GM21576 (cell line): ENCODE measurements around the gene GDA.

Experiments used
- ATAC-seq: cut with Tn5 transposase; IDR thresholded peaks from one replicate; pipeline ENCODE4 v1.9.1; 2021; ENCODE audit warnings: mild to moderate bottlenecking, moderate library complexity; ENCODE audit not compliant: unreplicated experiment

The GDA gene

GRCh38 chr9:72149231-72149975 is at the start of gene GDA:
TSS of gene GDA (plus strand) at chr9:72149440. CDS start at chr9:72149560, 120 bp downstream.
- no peak for ATAC-seq

GRCh38 chr9:72102520-72102919 is 46.7 kb upstream of the GDA start:
- ATAC-seq: no peak

DNA sequence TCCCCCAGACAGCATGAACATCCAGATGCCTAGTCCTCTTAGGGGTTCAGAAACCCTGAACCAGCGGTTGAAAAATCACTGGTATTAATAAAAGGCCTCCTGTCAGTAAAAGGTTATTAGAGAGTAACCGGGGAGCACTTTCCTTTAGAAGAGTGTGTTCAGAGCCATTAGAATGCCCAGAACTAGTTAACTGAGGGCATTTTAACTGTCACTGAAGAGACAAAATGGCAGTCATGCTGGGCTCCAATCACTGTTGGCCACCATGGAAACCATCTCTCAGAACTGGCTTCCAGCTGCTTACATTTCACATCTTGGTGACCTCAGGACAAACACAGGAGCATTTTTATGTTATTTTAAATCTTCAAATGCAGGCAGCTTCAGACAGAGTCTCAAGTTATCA is 36.2 kb upstream of the GDA start:
- no peak for ATAC-seq

GRCh38 chr9:72119853-72120252 is 29.4 kb upstream of the GDA start:
- ATAC-seq: no peak

DNA sequence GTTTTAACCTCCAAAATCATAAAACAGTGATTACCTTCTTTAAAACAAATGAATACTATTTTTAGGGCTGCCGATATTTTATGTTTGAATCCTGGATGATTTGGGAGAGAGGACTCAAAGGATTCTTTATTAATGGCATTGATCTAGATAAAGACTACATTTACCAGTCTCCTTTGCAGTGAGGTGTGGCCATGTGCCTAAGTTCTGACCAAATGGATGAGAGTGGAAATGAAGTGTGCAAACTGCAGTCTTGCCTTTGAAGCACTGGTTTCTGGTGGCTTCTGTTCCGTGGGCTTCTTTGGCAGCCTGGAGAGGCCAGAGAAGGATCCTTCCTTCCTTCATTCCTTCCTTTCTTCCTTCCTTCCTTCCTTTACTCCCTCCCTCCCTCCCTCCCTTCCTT is 24.3 kb upstream of the GDA start:
- ATAC-seq: no peak

GRCh38 chr9:72127753-72128152 is 21.5 kb upstream of the GDA start:
- ATAC-seq: no peak

DNA sequence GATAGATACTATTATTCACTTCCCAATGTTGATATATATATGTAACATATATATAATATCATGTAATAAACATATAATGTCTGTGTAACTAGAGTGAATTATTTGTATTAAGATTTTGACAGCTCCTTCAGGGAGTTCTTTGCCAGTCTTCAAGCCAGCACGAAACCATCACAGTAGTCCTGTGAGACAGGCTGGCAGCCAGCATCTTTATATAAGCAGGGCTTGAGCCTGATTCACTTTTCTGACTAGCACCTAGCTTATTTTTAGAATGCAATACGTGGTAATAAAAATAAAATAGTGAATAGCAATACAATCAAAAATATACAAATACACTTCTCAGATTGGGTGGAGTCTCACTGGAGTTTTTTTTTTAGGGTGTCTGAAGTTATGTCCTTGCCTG is 20.7 kb upstream of the GDA start:
- ATAC-seq: no peak

DNA sequence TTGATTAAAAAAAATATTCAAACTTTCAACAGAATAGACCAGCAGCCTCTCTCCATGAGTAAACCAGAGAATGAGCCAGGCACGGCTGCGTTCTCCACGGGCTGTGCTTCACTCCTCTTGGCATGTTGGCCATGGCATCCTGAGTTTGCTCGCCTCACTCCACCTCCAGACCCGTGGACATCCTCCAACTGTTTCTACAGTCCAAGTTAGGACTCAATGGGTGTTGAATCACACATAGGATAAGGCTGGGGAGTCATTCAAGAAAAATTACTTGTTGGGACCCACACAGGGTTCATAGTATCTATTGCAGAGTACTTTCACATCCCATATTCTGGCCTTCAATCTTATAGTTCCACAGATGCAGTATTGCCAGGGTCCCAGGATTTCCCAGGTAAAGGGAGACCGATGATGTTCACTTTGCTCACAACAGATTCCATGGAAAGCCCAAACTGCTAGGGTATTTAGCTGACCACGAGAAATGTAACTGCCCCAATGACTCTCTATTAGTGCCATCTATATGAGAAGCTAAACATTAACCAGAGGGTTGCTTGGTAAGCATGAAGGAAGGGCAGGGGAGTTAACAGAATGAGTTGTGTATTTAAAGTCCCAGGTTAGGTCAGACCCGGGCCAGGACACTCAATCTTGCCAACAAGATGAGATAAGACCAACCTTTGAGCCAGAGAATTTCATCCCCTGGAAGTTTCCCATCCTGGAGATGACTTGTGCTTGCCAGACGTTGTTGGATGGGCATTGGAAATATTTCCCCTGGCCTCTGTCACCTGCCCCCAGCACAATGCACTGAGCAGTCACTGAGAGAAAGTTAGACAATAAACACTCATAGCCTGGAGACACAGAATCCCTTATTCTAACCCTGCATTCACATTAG is 19.7 kb upstream of the GDA start:
- ATAC-seq: no peak

DNA sequence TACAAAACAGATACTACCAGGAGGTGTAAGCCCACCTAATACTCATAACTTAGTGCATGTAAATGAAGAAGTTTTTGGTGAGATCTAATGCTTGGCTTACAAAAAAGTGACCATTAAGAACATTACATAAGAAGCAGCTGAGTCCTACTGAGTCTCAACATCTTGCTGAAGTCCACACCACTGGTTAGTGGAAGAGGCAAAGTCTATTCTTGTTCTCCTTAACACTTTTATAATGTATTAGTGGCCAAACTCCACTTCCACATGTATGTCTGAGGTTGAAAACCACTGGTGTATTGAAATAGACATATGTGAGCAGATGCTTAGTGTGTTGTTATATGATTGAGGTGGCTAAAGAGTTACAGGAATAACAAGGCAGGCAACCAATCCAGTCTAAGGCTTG is 18.9 kb upstream of the GDA start:
- ATAC-seq: no peak

GRCh38 chr9:72131206-72131605 is 18.0 kb upstream of the GDA start:
- no peak for ATAC-seq

- ATAC-seq: no peak
Measured at GRCh38 chr9:72132052-72132451, 17.2 kb upstream of the GDA start.

DNA sequence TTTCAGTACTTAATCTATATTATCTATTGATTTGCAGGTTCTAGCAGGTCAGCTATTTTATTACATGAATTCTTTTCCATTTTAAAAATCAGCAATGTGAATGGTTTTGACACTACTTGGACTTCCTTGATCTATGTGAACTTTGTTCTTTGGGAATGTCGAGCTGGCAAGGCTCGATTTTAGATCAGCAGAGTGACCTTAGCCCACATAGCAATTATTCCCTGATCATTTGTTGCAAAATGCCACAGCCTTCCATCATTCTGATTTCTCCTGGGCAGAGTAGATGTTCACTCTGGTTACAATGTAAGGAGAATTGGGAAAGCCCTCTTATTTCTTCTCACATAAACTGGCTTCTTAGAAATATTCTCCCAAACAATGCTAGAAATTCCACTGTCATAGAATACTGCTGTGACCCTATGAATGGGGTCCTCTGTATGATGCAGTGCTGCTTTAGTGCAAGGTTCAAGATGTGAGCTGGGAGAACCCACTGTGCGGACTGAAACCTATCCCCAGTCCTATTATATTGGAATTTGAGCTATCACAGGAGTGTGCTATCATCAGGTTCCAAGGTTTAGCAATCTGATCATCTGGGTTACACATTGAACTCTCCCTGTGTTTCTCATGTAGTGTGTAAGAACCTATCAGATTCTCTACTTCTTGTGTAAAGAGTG is 15.7 kb upstream of the GDA start:
- ATAC-seq: no peak

DNA sequence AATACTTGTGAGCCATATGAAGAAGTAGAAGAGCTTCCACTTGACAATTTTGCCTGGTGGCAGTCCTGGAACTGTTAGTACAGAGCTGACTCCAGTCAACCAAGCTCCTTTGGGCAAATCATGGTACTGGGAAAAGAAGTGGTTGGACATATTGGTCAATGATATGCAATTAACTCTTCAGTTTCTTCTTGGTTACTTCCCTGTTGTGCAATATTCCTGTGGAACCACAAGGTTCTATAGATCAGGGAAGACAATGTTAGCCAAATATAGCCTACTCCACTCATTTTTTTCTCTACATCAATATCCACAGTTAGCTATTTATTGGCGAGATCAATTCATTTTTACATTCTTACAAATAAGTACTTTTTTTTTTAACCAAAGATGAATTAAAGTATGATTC is 14.4 kb upstream of the GDA start:
- ATAC-seq: no peak

GRCh38 chr9:72137697-72138365 is 11.4 kb upstream of the GDA start:
- no peak for ATAC-seq

DNA sequence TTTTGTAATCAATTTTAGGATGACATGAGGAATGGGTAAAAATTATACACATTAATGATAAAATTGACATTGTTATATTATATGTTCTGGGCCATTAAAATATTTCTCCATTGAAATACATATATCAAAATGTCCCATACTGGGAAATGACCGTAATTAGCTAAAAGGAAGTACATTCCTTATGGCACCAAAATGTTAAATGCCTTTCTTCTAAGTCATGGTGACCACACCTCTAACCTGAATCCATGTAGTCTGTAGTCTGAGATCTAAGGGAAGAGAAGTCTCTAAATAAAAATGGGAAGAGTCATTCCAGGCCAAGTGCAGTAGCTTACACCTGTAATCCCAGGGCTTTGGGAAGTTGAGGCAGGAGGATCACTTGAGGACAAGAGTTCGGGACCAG is 10.0 kb upstream of the GDA start:
- ATAC-seq: no peak

DNA sequence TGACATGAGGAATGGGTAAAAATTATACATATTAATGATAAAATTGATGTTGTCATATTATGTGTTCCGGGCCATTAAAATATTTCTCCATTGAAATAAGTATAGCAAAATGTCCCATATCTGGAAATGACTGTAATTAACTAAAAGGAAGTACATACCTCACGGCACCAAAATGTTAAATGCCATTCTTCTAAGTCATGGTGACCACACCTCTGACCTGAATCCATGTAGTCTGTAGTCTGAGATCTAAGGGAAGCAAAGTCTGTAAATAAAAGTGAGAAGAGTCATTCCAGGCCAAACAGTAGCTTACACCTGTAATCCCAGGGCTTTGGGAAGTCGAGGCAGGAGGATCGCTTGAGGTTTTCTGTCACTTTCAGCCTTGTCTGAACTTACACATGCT is 8.7 kb upstream of the GDA start:
- ATAC-seq: no peak

GRCh38 chr9:72141484-72141883 is 7.8 kb upstream of the GDA start:
- no peak for ATAC-seq

DNA sequence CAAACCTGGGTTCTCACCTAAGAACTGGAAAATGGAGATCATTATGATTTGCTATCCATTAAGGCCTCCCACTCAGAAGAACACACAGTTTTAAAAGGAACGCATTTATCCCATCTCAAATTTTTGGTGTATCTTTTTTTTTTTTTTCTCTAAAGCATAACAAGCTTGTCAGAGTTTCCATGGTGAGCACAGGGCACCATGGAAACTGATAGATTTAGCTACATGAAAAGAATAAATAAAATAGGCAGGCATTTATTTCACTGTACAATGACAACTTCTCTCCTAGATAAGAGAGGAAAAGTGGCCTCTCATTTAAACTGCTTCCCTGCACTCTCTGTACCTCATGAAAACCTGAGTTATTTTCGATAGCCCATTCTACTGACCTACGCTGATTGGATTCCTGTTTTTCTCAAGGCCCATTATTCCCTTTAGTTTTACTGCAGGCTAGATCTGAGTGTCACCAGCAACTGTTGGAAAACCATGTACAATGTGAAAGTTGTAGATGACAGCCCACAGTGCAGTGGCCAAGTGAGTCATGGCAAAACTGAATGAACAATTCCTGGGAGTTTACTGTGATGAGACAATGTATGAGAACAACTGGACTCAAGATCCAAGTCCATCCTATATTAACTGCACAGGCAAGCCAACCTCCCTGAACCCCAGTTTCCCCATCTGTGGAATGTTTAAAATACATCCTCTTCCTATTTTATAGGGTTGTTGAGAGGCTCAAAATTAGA is 4.3 kb upstream of the GDA start:
- ATAC-seq: no peak

- no peak for ATAC-seq
Measured at GRCh38 chr9:72145733-72146505, 3.3 kb upstream of the GDA start.

DNA sequence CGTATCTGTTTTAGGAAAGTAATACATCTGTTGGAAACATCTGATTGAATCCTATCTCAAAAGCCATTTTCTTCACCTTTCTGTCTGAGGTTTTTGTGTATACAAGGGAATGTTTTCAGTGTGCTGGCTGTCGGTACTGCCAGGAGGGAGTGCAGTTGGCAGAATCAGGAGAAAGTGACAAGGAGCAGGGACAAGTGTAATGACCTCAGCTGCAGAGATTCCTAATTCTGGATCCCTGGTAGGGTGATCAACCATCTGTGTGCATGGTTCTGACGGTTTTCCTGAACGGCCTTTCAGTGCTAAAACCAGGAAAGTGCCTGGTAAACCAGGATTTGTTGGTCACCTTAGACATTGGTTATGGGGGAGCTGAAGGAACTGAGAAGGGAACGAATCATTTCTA is 1.6 kb upstream of the GDA start:
- no peak for ATAC-seq
